ENCODE measurements around the gene BAZ1B. TPM values are rescaled to one million over a fixed set of nuclear protein-coding genes. Genes with fewer than 3 reads are reported as not detected.
"Not testable (repeated sequence)": the region's sequence is repeated elsewhere in the genome, so short reads cannot be mapped to it uniquely, and the experiment has no call there.

BAZ1B gene
- polyA plus RNA-seq, 1 donor, result 45.5 TPM

GRCh38 chr7:73538510-73538909 lies 16.4 kb upstream of the BAZ1B start:
- DNase-seq (ENCODE audit: low read depth), result not testable (repeated sequence)

- DNase-seq (ENCODE audit: low read depth), result no peak
These were observed 15.0 kb upstream of the BAZ1B start for GRCh38 chr7:73537051-73537450.

- no peak for DNase-seq (ENCODE audit: low read depth)
These were observed 14.4 kb upstream of the BAZ1B start for GRCh38 chr7:73536479-73536878.

GRCh38 chr7:73535918-73536317 lies 13.8 kb upstream of the BAZ1B start:
- not testable (repeated sequence) for DNase-seq (ENCODE audit: low read depth)

- no peak for DNase-seq (ENCODE audit: low read depth)
These were observed 11.6 kb upstream of the BAZ1B start for GRCh38 chr7:73533742-73534141.

- DNase-seq (ENCODE audit: low read depth), result no peak
These were observed 10.1 kb upstream of the BAZ1B start for GRCh38 chr7:73532224-73532623.

GRCh38 chr7:73530800-73531199 lies 8.7 kb upstream of the BAZ1B start:
- no peak for DNase-seq (ENCODE audit: low read depth)

GRCh38 chr7:73526896-73527821 lies 5.1 kb upstream of the BAZ1B start:
- DNase-seq (ENCODE audit: low read depth), result no peak

- not testable (repeated sequence) for DNase-seq (ENCODE audit: low read depth)
These were observed 4.0 kb upstream of the BAZ1B start for GRCh38 chr7:73526158-73526494.

GRCh38 chr7:73521636-73522104 lies 423 bp downstream of the BAZ1B start:
- no peak for DNase-seq (ENCODE audit: low read depth)

- DNase-seq (ENCODE audit: low read depth), result no peak
These were observed 1.1 kb downstream of the BAZ1B start for GRCh38 chr7:73520673-73521635.

- DNase-seq (ENCODE audit: low read depth), result no peak
These were observed 2.0 kb downstream of the BAZ1B start for GRCh38 chr7:73519867-73520672.

GRCh38 chr7:73518470-73518869 lies 3.6 kb downstream of the BAZ1B start:
- no peak for DNase-seq (ENCODE audit: low read depth)

- no peak for DNase-seq (ENCODE audit: low read depth)
These were observed 4.7 kb downstream of the BAZ1B start for GRCh38 chr7:73517241-73517995.

- DNase-seq (ENCODE audit: low read depth), result no peak
These were observed 6.9 kb downstream of the BAZ1B start for GRCh38 chr7:73515178-73515577.

- DNase-seq (ENCODE audit: low read depth), result no peak
These were observed 9.9 kb downstream of the BAZ1B start for GRCh38 chr7:73512018-73512780.

GRCh38 chr7:73509463-73509862 lies 12.6 kb downstream of the BAZ1B start:
- no peak for DNase-seq (ENCODE audit: low read depth)

- DNase-seq (ENCODE audit: low read depth), result no peak
These were observed 14.5 kb downstream of the BAZ1B start for GRCh38 chr7:73507556-73507955.

GRCh38 chr7:73504920-73505319 lies 17.2 kb downstream of the BAZ1B start:
- DNase-seq (ENCODE audit: low read depth), result no peak

- no peak for DNase-seq (ENCODE audit: low read depth)
These were observed 18.1 kb downstream of the BAZ1B start for GRCh38 chr7:73504017-73504416.

Data from forelimb muscle (tissue), 1 donor.